ENCODE results near the gene CCSAP. TPM values are rescaled to one million over a fixed set of nuclear protein-coding genes. Genes with fewer than 3 reads are reported as not detected.
"Not testable (repeated sequence)": the region's sequence is repeated elsewhere in the genome, so short reads cannot be mapped to it uniquely, and the experiment has no call there.

CCSAP gene
- total RNA-seq, 1 donor from 2014 or later, result 34.4 TPM

GRCh38 chr1:229295745-229296144 lies 47.1 kb downstream of the CCSAP start:
- Histone ChIP-seq H3K79me2 (ENCODE audit: low read depth) (no peaks in the 10 kb centered on the region), H4K20me1 (ENCODE audit: low read depth) (no peaks in the 10 kb centered on the region), H3F3A (ENCODE audit: low read depth) (no peaks in the 10 kb centered on the region), H3K27ac (no peak overlapping the region), H3K4me3 (no peak overlapping the region), H3K4me2 (no peak overlapping the region), H2AFZ (replicated peaks) (no peak overlapping the region), H3K9me3 (ENCODE audit: low read depth) (no peaks in the 10 kb centered on the region), H3K27me3 (no peaks in the 10 kb centered on the region), H3K4me1 (no peaks in the 10 kb centered on the region), H3K9ac (no peak overlapping the region), H3K36me3 (peaks cover 5% of the 10 kb centered on the region)
- no peaks in the 10 kb centered on the region for H3K4me1 Mint-ChIP-seq
- TF ChIP-seq CTCF (IDR thresholded peaks at IDR 0.05), result no peak
- no peak for TF ChIP-seq EZH2 (IDR thresholded peaks at IDR 0.05)
- TF ChIP-seq EZH2phosphoT487 (IDR thresholded peaks at IDR 0.05), result no peak
- no peak for DNase-seq (ENCODE audit: low spot score)
- H3K9me3 Mint-ChIP-seq, result no peaks in the 10 kb centered on the region
- H3K27ac Mint-ChIP-seq, result no peak overlapping the region
- H3K4me3 Mint-ChIP-seq, result no peak overlapping the region
- peaks cover 24% of the 10 kb centered on the region for H3K36me3 Mint-ChIP-seq
- no peaks in the 10 kb centered on the region for H3K27me3 Mint-ChIP-seq (ENCODE audit: insufficient read depth, low read depth)

GRCh38 chr1:229293528-229294204 lies 49.2 kb downstream of the CCSAP start:
- Histone ChIP-seq H3K9me3 (ENCODE audit: low read depth) (no peaks in the 10 kb centered on the region), H3K4me3 (no peak overlapping the region), H3F3A (ENCODE audit: low read depth) (no peaks in the 10 kb centered on the region), H3K79me2 (ENCODE audit: low read depth) (no peaks in the 10 kb centered on the region), H3K36me3 (peaks cover 5% of the 10 kb centered on the region), H3K9ac (no peak overlapping the region), H2AFZ (replicated peaks) (no peak overlapping the region), H4K20me1 (ENCODE audit: low read depth) (no peaks in the 10 kb centered on the region), H3K27ac (no peak overlapping the region), H3K4me1 (no peaks in the 10 kb centered on the region), H3K27me3 (no peaks in the 10 kb centered on the region), H3K4me2 (no peak overlapping the region)
- peaks cover 18% of the 10 kb centered on the region for H3K36me3 Mint-ChIP-seq
- no peaks in the 10 kb centered on the region for H3K9me3 Mint-ChIP-seq
- no peak for DNase-seq (ENCODE audit: low spot score)
- no peaks in the 10 kb centered on the region for H3K27me3 Mint-ChIP-seq (ENCODE audit: insufficient read depth, low read depth)
- no peak for TF ChIP-seq CTCF (IDR thresholded peaks at IDR 0.05)
- no peak for TF ChIP-seq EZH2 (IDR thresholded peaks at IDR 0.05)
- no peak for TF ChIP-seq EZH2phosphoT487 (IDR thresholded peaks at IDR 0.05)
- no peak overlapping the region for H3K4me3 Mint-ChIP-seq
- H3K27ac Mint-ChIP-seq, result peak overlapping the region; percentile 6
- H3K4me1 Mint-ChIP-seq, result no peaks in the 10 kb centered on the region

- not testable (repeated sequence) for H3K4me3 Mint-ChIP-seq; H3K9me3 Mint-ChIP-seq; DNase-seq (ENCODE audit: low spot score); H3K4me3 ChIP-seq; H3K4me1 Mint-ChIP-seq; H3K27ac Mint-ChIP-seq; H3K4me1 ChIP-seq; H3K9me3 ChIP-seq (ENCODE audit: low read depth); H3K79me2 ChIP-seq (ENCODE audit: low read depth); H3K27me3 Mint-ChIP-seq (ENCODE audit: insufficient read depth, low read depth); H3K27me3 ChIP-seq; H3F3A ChIP-seq (ENCODE audit: low read depth); H3K4me2 ChIP-seq; H3K9ac ChIP-seq; H3K27ac ChIP-seq; H3K36me3 ChIP-seq; H2AFZ ChIP-seq (replicated peaks)
- peaks cover 11% of the 10 kb centered on the region for H4K20me1 ChIP-seq (ENCODE audit: low read depth)
- peaks cover 18% of the 10 kb centered on the region for H3K36me3 Mint-ChIP-seq
Measured at GRCh38 chr1:229291686-229292085, 51.2 kb downstream of the CCSAP start.

- TF ChIP-seq EZH2phosphoT487 (IDR thresholded peaks at IDR 0.05), result no peak
- no peak for TF ChIP-seq CTCF (IDR thresholded peaks at IDR 0.05)
- TF ChIP-seq EZH2 (IDR thresholded peaks at IDR 0.05), result no peak
Measured at GRCh38 chr1:229288516-229288915, 54.3 kb downstream of the CCSAP start.

More at GRCh38 chr1:229288516-229288915, 54.3 kb downstream of the CCSAP start:
- Mint-ChIP-seq H3K27ac (no peak overlapping the region), H3K9me3 (no peaks in the 10 kb centered on the region), H3K36me3 (peaks cover 10% of the 10 kb centered on the region), H3K4me1 (peaks cover 5% of the 10 kb centered on the region), H3K4me3 (no peak overlapping the region), H3K27me3 (ENCODE audit: insufficient read depth, low read depth) (no peaks in the 10 kb centered on the region)
- Histone ChIP-seq H3K9ac (no peak overlapping the region), H2AFZ (replicated peaks) (no peak overlapping the region), H3K79me2 (ENCODE audit: low read depth) (peaks cover 20% of the 10 kb centered on the region), H3F3A (ENCODE audit: low read depth) (no peaks in the 10 kb centered on the region), H4K20me1 (ENCODE audit: low read depth) (peaks cover 31% of the 10 kb centered on the region), H3K4me3 (no peak overlapping the region), H3K4me1 (no peaks in the 10 kb centered on the region), H3K27ac (no peak overlapping the region), H3K36me3 (no peaks in the 10 kb centered on the region), H3K27me3 (no peaks in the 10 kb centered on the region), H3K4me2 (no peak overlapping the region), H3K9me3 (ENCODE audit: low read depth) (no peaks in the 10 kb centered on the region)
- no peak for DNase-seq (ENCODE audit: low spot score)

Measured in neural progenitor cell (in vitro differentiated cells).